ENCODE measurements around the gene APPL2. TPM values are rescaled to one million over a fixed set of nuclear protein-coding genes. Genes with fewer than 3 reads are reported as not detected.

Gene APPL2
- total and polyA plus RNA-seq, 10 donors, result 11.0 to 75.6 (median 45.7) TPM

DNA sequence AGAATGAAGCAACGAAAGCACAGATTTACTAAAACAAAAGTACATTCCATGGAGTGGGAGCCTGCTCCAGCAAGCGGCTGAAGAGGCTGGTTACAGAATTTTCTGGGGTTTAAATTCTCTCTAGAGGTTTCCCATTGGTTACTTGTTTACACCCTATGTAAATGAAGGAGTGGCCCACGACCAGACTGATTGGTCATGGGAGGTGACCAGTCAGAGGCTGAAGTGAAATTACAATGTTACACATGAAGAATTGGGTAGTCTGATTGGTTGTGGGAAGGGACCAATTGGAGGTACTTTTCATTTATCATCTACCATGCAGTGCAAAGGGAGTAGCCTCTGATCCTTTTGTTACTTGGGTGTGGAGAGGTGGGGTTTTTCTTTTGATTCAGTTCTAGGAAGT is 36.2 kb upstream of the APPL2 start:
- WGBS, 5 donors, result 78 to 85% (median 80%) methylated on average over 3 of the region's 3 CpGs
- no peaks in the 10 kb centered on the region for H3K36me3 ChIP-seq
- intact Hi-C loops (cut with DNase I; ENCODE audit: low total_unique reads), result no loop called here

GRCh38 chr12:105271364-105271763 is 35.4 kb upstream of the APPL2 start:
- Histone ChIP-seq H3K4me3 (no peak overlapping the region), H3K36me3 (no peaks in the 10 kb centered on the region), H3K27me3 (replicated peaks in 1 of 7) (no peaks in the 10 kb centered on the region), H3K9me3 (no peaks in the 10 kb centered on the region), H3K27ac (no peak overlapping the region), H3K4me1 (no peaks in the 10 kb centered on the region)
- WGBS, 5 donors, result 69 to 86% (median 72%) methylated on average over 1 of the region's 1 CpG
- TF ChIP-seq, protein P1, sequence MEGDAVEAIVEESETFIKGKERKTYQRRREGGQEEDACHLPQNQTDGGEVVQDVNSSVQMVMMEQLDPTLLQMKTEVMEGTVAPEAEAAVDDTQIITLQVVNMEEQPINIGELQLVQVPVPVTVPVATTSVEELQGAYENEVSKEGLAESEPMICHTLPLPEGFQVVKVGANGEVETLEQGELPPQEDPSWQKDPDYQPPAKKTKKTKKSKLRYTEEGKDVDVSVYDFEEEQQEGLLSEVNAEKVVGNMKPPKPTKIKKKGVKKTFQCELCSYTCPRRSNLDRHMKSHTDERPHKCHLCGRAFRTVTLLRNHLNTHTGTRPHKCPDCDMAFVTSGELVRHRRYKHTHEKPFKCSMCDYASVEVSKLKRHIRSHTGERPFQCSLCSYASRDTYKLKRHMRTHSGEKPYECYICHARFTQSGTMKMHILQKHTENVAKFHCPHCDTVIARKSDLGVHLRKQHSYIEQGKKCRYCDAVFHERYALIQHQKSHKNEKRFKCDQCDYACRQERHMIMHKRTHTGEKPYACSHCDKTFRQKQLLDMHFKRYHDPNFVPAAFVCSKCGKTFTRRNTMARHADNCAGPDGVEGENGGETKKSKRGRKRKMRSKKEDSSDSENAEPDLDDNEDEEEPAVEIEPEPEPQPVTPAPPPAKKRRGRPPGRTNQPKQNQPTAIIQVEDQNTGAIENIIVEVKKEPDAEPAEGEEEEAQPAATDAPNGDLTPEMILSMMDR (IDR thresholded peaks at IDR 0.05 in 8 of 11, conservative IDR thresholded peaks at IDR 0.05 in 3 of 11), result no peak
- TF ChIP-seq POLR2A (IDR thresholded peaks at IDR 0.05) (no peak), POLR2AphosphoS5 (IDR thresholded peaks at IDR 0.05) (no peak)
- intact Hi-C loops (cut with DNase I; ENCODE audit: low total_unique reads), result no loop called here
- DNase-seq, result no peak

More for the DNA sequence above, 36.2 kb upstream of the APPL2 start:
- H3K9me3 ChIP-seq, result no peaks in the 10 kb centered on the region
- DNase-seq, result no peak
- H3K27ac ChIP-seq, result no peak overlapping the region
- H3K4me3 ChIP-seq, result no peak overlapping the region
- no peaks in the 10 kb centered on the region for H3K27me3 ChIP-seq (replicated peaks in 1 of 7)
- TF ChIP-seq POLR2A (IDR thresholded peaks at IDR 0.05) (no peak), POLR2AphosphoS5 (IDR thresholded peaks at IDR 0.05) (no peak)
- TF ChIP-seq, protein P1 (IDR thresholded peaks at IDR 0.05 in 8 of 11, conservative IDR thresholded peaks at IDR 0.05 in 3 of 11), result no peak
- H3K4me1 ChIP-seq, result no peaks in the 10 kb centered on the region

- no peak for TF ChIP-seq POLR2A (IDR thresholded peaks at IDR 0.05)
- TF ChIP-seq POLR2AphosphoS5 (IDR thresholded peaks at IDR 0.05), result no peak
- TF ChIP-seq, protein P1 (IDR thresholded peaks at IDR 0.05 in 8 of 11, conservative IDR thresholded peaks at IDR 0.05 in 3 of 11), result no peak
- 59 to 79% (median 75%) methylated on average over 4 of the region's 4 CpGs for WGBS, 5 donors
- H3K4me1 ChIP-seq, result no peaks in the 10 kb centered on the region
- intact Hi-C loops (cut with DNase I; ENCODE audit: low total_unique reads), result no loop called here
- H3K9me3 ChIP-seq, result no peaks in the 10 kb centered on the region
- H3K4me3 ChIP-seq, result no peak overlapping the region
- H3K36me3 ChIP-seq, result no peaks in the 10 kb centered on the region
- no peak for DNase-seq
- H3K27me3 ChIP-seq (replicated peaks in 1 of 7), result no peaks in the 10 kb centered on the region
- H3K27ac ChIP-seq, result no peak overlapping the region
These were observed 34.8 kb upstream of the APPL2 start for GRCh38 chr12:105270671-105271255.

- Histone ChIP-seq H3K36me3 (no peaks in the 10 kb centered on the region), H3K9me3 (no peaks in the 10 kb centered on the region), H3K27me3 (replicated peaks in 1 of 7) (peaks cover 0 to 5% (median 0%) of the 10 kb centered on the region in 7 donors), H3K4me1 (no peaks in the 10 kb centered on the region), H3K27ac (no peak overlapping the region), H3K4me3 (no peak overlapping the region)
- TF ChIP-seq, protein P1 (IDR thresholded peaks at IDR 0.05 in 8 of 11, conservative IDR thresholded peaks at IDR 0.05 in 3 of 11), result no peak
- TF ChIP-seq POLR2A (IDR thresholded peaks at IDR 0.05), result no peak
- no peak for TF ChIP-seq POLR2AphosphoS5 (IDR thresholded peaks at IDR 0.05)
- intact Hi-C loops (cut with DNase I; ENCODE audit: low total_unique reads), result no loop called here
- DNase-seq, result no peak
- WGBS, 5 donors, result 79 to 92% (median 88%) methylated on average over 4 of the region's 4 CpGs
These were observed 31.7 kb upstream of the APPL2 start for GRCh38 chr12:105267711-105268110.

All from spleen (tissue), 11 donors.